B cell (primary cell): ENCODE measurements around the gene WDR41.

ENCODE experiments used
- EZH2 ChIP-seq: IDR thresholded peaks from 2 replicates; pipeline ENCODE4 v1.6.1; 2012; ENCODE audit warnings: borderline replicate concordance, low read depth, mild to moderate bottlenecking, moderate library complexity, low read length; ENCODE audit not compliant: insufficient read depth, poor library complexity, severe bottlenecking
- TF ChIP-seq, protein P1 (sequence below): fragments of 200-600 bp; IDR thresholded peaks from one replicate; pipeline ENCODE4 v1.8.0; 2022; ENCODE audit warnings: antibody characterized with exemption, mild to moderate bottlenecking

DNA sequence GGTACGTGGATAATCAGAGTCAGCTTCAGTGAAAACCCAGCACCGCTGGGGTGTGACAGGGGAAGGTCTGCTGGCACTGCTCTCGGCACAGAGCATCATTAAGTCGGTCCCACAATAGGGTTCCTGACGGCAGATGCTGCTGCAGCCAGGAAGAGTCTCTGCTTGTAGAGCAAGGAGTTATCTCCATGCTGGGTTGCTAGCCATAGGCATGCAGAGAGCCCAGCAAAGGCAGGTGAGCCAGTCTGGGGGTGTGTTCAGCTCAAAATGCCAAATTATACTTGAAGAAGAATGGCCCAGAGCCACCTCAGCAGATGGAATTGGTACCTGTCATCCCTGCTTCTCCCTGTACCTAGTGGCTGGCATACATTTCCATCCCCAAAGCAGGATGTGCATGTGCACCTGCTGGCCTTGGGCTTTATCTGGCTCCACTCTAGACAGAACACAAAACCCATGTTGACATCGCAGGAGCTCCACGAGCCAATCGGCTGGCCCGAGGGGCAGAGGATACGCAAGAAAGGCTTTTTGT is 100.8 kb downstream of the WDR41 start:
- TF ChIP-seq, protein P1, sequence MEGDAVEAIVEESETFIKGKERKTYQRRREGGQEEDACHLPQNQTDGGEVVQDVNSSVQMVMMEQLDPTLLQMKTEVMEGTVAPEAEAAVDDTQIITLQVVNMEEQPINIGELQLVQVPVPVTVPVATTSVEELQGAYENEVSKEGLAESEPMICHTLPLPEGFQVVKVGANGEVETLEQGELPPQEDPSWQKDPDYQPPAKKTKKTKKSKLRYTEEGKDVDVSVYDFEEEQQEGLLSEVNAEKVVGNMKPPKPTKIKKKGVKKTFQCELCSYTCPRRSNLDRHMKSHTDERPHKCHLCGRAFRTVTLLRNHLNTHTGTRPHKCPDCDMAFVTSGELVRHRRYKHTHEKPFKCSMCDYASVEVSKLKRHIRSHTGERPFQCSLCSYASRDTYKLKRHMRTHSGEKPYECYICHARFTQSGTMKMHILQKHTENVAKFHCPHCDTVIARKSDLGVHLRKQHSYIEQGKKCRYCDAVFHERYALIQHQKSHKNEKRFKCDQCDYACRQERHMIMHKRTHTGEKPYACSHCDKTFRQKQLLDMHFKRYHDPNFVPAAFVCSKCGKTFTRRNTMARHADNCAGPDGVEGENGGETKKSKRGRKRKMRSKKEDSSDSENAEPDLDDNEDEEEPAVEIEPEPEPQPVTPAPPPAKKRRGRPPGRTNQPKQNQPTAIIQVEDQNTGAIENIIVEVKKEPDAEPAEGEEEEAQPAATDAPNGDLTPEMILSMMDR = no peak
- TF ChIP-seq EZH2 = no peak
